ENCODE results near the gene TNNT2. TPM values are rescaled to one million over a fixed set of nuclear protein-coding genes. Genes with fewer than 3 reads are reported as not detected.

The TNNT2 gene
- total RNA-seq, 1 donor from 2014 or later = 13.2 TPM

- Histone ChIP-seq H2AFZ (replicated peaks) (no peak overlapping the region), H3K27me3 (no peaks in the 10 kb centered on the region), H4K20me1 (ENCODE audit: low read depth) (no peaks in the 10 kb centered on the region), H3K79me2 (ENCODE audit: low read depth) (no peaks in the 10 kb centered on the region), H3F3A (ENCODE audit: low read depth) (no peaks in the 10 kb centered on the region), H3K36me3 (no peaks in the 10 kb centered on the region), H3K27ac (no peak overlapping the region), H3K9ac (no peak overlapping the region), H3K4me3 (no peak overlapping the region), H3K4me2 (no peak overlapping the region), H3K9me3 (ENCODE audit: low read depth) (no peaks in the 10 kb centered on the region), H3K4me1 (peaks cover 6% of the 10 kb centered on the region)
- no peaks in the 10 kb centered on the region for H3K36me3 Mint-ChIP-seq
- no peak overlapping the region for H3K27ac Mint-ChIP-seq
- no peak overlapping the region for H3K4me3 Mint-ChIP-seq
- TF ChIP-seq EZH2 (IDR thresholded peaks at IDR 0.05) (no peak), EZH2phosphoT487 (IDR thresholded peaks at IDR 0.05) (no peak)
- TF ChIP-seq, protein P1, sequence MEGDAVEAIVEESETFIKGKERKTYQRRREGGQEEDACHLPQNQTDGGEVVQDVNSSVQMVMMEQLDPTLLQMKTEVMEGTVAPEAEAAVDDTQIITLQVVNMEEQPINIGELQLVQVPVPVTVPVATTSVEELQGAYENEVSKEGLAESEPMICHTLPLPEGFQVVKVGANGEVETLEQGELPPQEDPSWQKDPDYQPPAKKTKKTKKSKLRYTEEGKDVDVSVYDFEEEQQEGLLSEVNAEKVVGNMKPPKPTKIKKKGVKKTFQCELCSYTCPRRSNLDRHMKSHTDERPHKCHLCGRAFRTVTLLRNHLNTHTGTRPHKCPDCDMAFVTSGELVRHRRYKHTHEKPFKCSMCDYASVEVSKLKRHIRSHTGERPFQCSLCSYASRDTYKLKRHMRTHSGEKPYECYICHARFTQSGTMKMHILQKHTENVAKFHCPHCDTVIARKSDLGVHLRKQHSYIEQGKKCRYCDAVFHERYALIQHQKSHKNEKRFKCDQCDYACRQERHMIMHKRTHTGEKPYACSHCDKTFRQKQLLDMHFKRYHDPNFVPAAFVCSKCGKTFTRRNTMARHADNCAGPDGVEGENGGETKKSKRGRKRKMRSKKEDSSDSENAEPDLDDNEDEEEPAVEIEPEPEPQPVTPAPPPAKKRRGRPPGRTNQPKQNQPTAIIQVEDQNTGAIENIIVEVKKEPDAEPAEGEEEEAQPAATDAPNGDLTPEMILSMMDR (IDR thresholded peaks at IDR 0.05) = no peak
- no peaks in the 10 kb centered on the region for H3K9me3 Mint-ChIP-seq
- H3K27me3 Mint-ChIP-seq (ENCODE audit: insufficient read depth, low read depth) = peaks cover 13% of the 10 kb centered on the region
- DNase-seq (ENCODE audit: low spot score) = no peak
- H3K4me1 Mint-ChIP-seq = peaks cover 6% of the 10 kb centered on the region
Measured at GRCh38 chr1:201357636-201358348, 19.7 kb downstream of the TNNT2 start.

- TF ChIP-seq EZH2phosphoT487 (IDR thresholded peaks at IDR 0.05) = no peak
- TF ChIP-seq, protein P1 (IDR thresholded peaks at IDR 0.05) = no peak
- no peak for TF ChIP-seq EZH2 (IDR thresholded peaks at IDR 0.05)
- Histone ChIP-seq H3K27me3 (no peaks in the 10 kb centered on the region), H3K27ac (no peak overlapping the region), H3K79me2 (ENCODE audit: low read depth) (no peaks in the 10 kb centered on the region), H3K4me2 (no peak overlapping the region), H4K20me1 (ENCODE audit: low read depth) (no peaks in the 10 kb centered on the region), H3F3A (ENCODE audit: low read depth) (no peaks in the 10 kb centered on the region), H2AFZ (replicated peaks) (no peak overlapping the region), H3K9ac (no peak overlapping the region), H3K4me1 (peaks cover 5% of the 10 kb centered on the region), H3K4me3 (no peak overlapping the region), H3K36me3 (no peaks in the 10 kb centered on the region), H3K9me3 (ENCODE audit: low read depth) (no peaks in the 10 kb centered on the region)
- H3K4me1 Mint-ChIP-seq = peaks cover 6% of the 10 kb centered on the region
- no peak for DNase-seq (ENCODE audit: low spot score)
- H3K27ac Mint-ChIP-seq = no peak overlapping the region
- peaks cover 13% of the 10 kb centered on the region for H3K27me3 Mint-ChIP-seq (ENCODE audit: insufficient read depth, low read depth)
- no peaks in the 10 kb centered on the region for H3K36me3 Mint-ChIP-seq
- no peaks in the 10 kb centered on the region for H3K9me3 Mint-ChIP-seq
- no peak overlapping the region for H3K4me3 Mint-ChIP-seq
Measured at GRCh38 chr1:201357211-201357610, 20.3 kb downstream of the TNNT2 start.

- Mint-ChIP-seq H3K36me3 (no peaks in the 10 kb centered on the region), H3K4me3 (no peak overlapping the region), H3K9me3 (no peaks in the 10 kb centered on the region), H3K4me1 (peaks cover 6% of the 10 kb centered on the region), H3K27ac (no peak overlapping the region), H3K27me3 (ENCODE audit: insufficient read depth, low read depth) (peaks cover 13% of the 10 kb centered on the region)
- H3K4me3 ChIP-seq = no peak overlapping the region
- no peak overlapping the region for H2AFZ ChIP-seq (replicated peaks)
- no peaks in the 10 kb centered on the region for H3F3A ChIP-seq (ENCODE audit: low read depth)
- no peaks in the 10 kb centered on the region for H3K79me2 ChIP-seq (ENCODE audit: low read depth)
- no peak overlapping the region for H3K9ac ChIP-seq
- H3K27me3 ChIP-seq = no peaks in the 10 kb centered on the region
- H3K9me3 ChIP-seq (ENCODE audit: low read depth) = no peaks in the 10 kb centered on the region
- no peaks in the 10 kb centered on the region for H3K36me3 ChIP-seq
- no peak for DNase-seq (ENCODE audit: low spot score)
- no peak overlapping the region for H3K4me2 ChIP-seq
- no peaks in the 10 kb centered on the region for H4K20me1 ChIP-seq (ENCODE audit: low read depth)
- TF ChIP-seq EZH2phosphoT487 (IDR thresholded peaks at IDR 0.05) (no peak), EZH2 (IDR thresholded peaks at IDR 0.05) (no peak)
- TF ChIP-seq, protein P1 (IDR thresholded peaks at IDR 0.05) = no peak
- no peak overlapping the region for H3K27ac ChIP-seq
- no peaks in the 10 kb centered on the region for H3K4me1 ChIP-seq
Measured at GRCh38 chr1:201356701-201357100, 20.8 kb downstream of the TNNT2 start.

All from neural progenitor cell (in vitro differentiated cells).